H1 (cell line): ENCODE measurements around the gene PLA2G15. TPM values are rescaled to one million over a fixed set of nuclear protein-coding genes. Genes with fewer than 3 reads are reported as not detected.

ENCODE experiments used
- CTCF ChIA-PET: fragments of 300-600 bp; sonication (Branson Sonifier 250); formaldehyde crosslinking; loops from one replicate; lab custom pipeline; 2021; ENCODE audit not compliant: partially characterized antibody; lab: Charles Lee
- POLR2A ChIA-PET: fragments of 300-600 bp; sonication (Branson Sonifier 250); formaldehyde crosslinking; loops from one replicate; lab custom pipeline; 2021; ENCODE audit warnings: inconsistent platforms; ENCODE audit not compliant: partially characterized antibody; lab: Charles Lee
- DNase-seq, 2 experiments: peaks; one replicate each; pipeline versions ENCODE4 v3.0.0 to v3.0.0-alpha.2; 2010 to 2022; ENCODE audit warnings: low spot score in 2 of 2, low read depth in 1 of 2, mixed read lengths in 1 of 2
- FAIRE-seq: peaks from 2 replicates; lab custom pipeline; 2011; peaks lifted over from hg19 to GRCh38; lab: Jason Lieb, UNC
- H2AFZ ChIP-seq: 2 replicates; pipeline ENCODE4 v1.8.1; 2012; ENCODE audit warnings: low read length, inconsistent platforms
- H2AK5ac ChIP-seq: 2 replicates; pipeline ENCODE4 v1.6.1; 2013; ENCODE audit warnings: low read depth, low read length
- H2BK120ac ChIP-seq: replicated peaks from 2 replicates; pipeline ENCODE3; 2013; ENCODE audit warnings: low read depth, low read length, inconsistent platforms
- H2BK12ac ChIP-seq: 2 replicates; pipeline ENCODE4 v1.6.1; 2013; ENCODE audit warnings: low read depth, low read length
- H2BK15ac ChIP-seq: 2 replicates; pipeline ENCODE4 v1.6.1; 2013; ENCODE audit warnings: low read length
- H2BK20ac ChIP-seq: 2 replicates; pipeline ENCODE4 v1.6.1; 2013; ENCODE audit warnings: low read length
- H2BK5ac ChIP-seq: 2 replicates; pipeline ENCODE4 v1.6.1; 2013; ENCODE audit warnings: low read depth, low read length
- H3K14ac ChIP-seq: 2 replicates; pipeline ENCODE4 v1.6.1; 2013; ENCODE audit warnings: inconsistent platforms; ENCODE audit not compliant: insufficient read length
- H3K18ac ChIP-seq: 2 replicates; pipeline ENCODE4 v1.6.1; 2013; ENCODE audit warnings: low read length; ENCODE audit errors: extremely low read depth
- H3K23ac ChIP-seq: 2 replicates; pipeline ENCODE4 v1.6.1; 2013; ENCODE audit warnings: inconsistent platforms; ENCODE audit not compliant: insufficient read length
- H3K23me2 ChIP-seq: 2 replicates; pipeline ENCODE4 v1.6.1; 2013; ENCODE audit warnings: low read depth, low read length
- H3K27ac ChIP-seq: 2 replicates; pipeline ENCODE4 v1.6.1; 2011; ENCODE audit warnings: low read depth, low read length, inconsistent platforms
- H3K27me3 ChIP-seq, 4 experiments: replicated peaks in 1 of 4; 1 replicate in 1 of 4; 2 replicates in 3 of 4; pipeline versions ENCODE4 v1.6.1 to v1.8.1; 2011 to 2013; ENCODE audit warnings: low read length in 3 of 4, mild to moderate bottlenecking in 3 of 4, inconsistent platforms in 2 of 4, mixed read lengths in 2 of 4, moderate library complexity in 1 of 4; ENCODE audit not compliant: control insufficient read depth in 3 of 4, insufficient read depth in 3 of 4; ENCODE audit errors: extremely low read depth in 1 of 4
- H3K36me3 ChIP-seq, 4 experiments: 2 replicates each; pipeline versions ENCODE4 v1.6.1 to v1.8.1; 2011 to 2013; ENCODE audit warnings: mild to moderate bottlenecking in 4 of 4, low read length in 3 of 4, moderate library complexity in 2 of 4, control low read depth in 1 of 4, inconsistent platforms in 1 of 4; ENCODE audit not compliant: insufficient read depth in 4 of 4, control insufficient read depth in 2 of 4
- H3K4ac ChIP-seq: replicated peaks from 2 replicates; pipeline ENCODE3; 2013; ENCODE audit warnings: low read length, low read depth, mixed read lengths, inconsistent platforms; ENCODE audit not compliant: insufficient read length
- H3K4me1 ChIP-seq, 4 experiments: replicated peaks in 1 of 4; 1 replicate in 1 of 4; 2 replicates in 3 of 4; pipeline versions ENCODE4 v1.6.1 to v1.8.1; 2011 to 2013; ENCODE audit warnings: low read length in 3 of 4, inconsistent platforms in 2 of 4, mixed read lengths in 1 of 4; ENCODE audit not compliant: insufficient read depth in 4 of 4, control insufficient read depth in 3 of 4
- H3K4me2 ChIP-seq, 2 experiments: 2 replicates each; pipeline versions ENCODE4 v1.6.1 to v1.8.1; 2011 to 2013; ENCODE audit warnings: low read depth in 2 of 2, low read length in 2 of 2, control low read depth in 1 of 2, inconsistent platforms in 1 of 2, mild to moderate bottlenecking in 1 of 2; ENCODE audit not compliant: insufficient read depth in 1 of 2
- H3K4me3 ChIP-seq, 4 experiments: fragments of 200-600, 300-600 bp in 1 of 4; sonication (generic), shearing (Covaris generic), sonication (Bioruptor Twin) in 1 of 4; 2 replicates each; pipeline versions ENCODE4 v1.5.1 to v1.8.1; 2011 to 2016; ENCODE audit warnings: low read length in 4 of 4, low read depth in 3 of 4, control low read depth in 2 of 4, inconsistent platforms in 2 of 4, mild to moderate bottlenecking in 2 of 4, mixed read lengths in 1 of 4, moderate library complexity in 1 of 4; ENCODE audit not compliant: insufficient read depth in 2 of 4; ENCODE audit errors: extremely low read depth in 1 of 4
- H3K56ac ChIP-seq: replicated peaks from 2 replicates; pipeline ENCODE3; 2013; ENCODE audit warnings: low read depth, mild to moderate bottlenecking, mixed read lengths, low read length, inconsistent platforms; ENCODE audit not compliant: insufficient read length
- H3K79me1 ChIP-seq: 2 replicates; pipeline ENCODE4 v1.6.1; 2013; ENCODE audit warnings: low read depth, low read length, control low read depth
- H3K79me2 ChIP-seq, 2 experiments: 2 replicates each; pipeline versions ENCODE4 v1.6.1 to v1.8.1; 2012 to 2013; ENCODE audit warnings: low read length in 2 of 2, mild to moderate bottlenecking in 2 of 2, inconsistent platforms in 1 of 2; ENCODE audit not compliant: insufficient read depth in 2 of 2, control insufficient read depth in 1 of 2
- H3K9ac ChIP-seq, 4 experiments: replicated peaks in 1 of 4; 1 replicate in 1 of 4; 2 replicates in 3 of 4; pipeline versions ENCODE4 v1.6.1 to v1.8.1; 2011 to 2013; ENCODE audit warnings: low read depth in 3 of 4, low read length in 3 of 4, control low read depth in 2 of 4, mild to moderate bottlenecking in 2 of 4, moderate library complexity in 2 of 4, inconsistent platforms in 1 of 4; ENCODE audit errors: extremely low read depth in 1 of 4
- H3K9me3 ChIP-seq, 2 experiments: 2 replicates each; pipeline versions ENCODE4 v1.6.1 to v1.8.1; 2012 to 2013; ENCODE audit warnings: mild to moderate bottlenecking in 2 of 2, moderate library complexity in 2 of 2, control low read depth in 1 of 2, inconsistent platforms in 1 of 2, low read depth in 1 of 2, low read length in 1 of 2, mixed read lengths in 1 of 2; ENCODE audit not compliant: insufficient read depth in 2 of 2
- H4K20me1 ChIP-seq, 2 experiments: replicated peaks in 1 of 2; 2 replicates each; pipeline versions ENCODE3 to v1.8.1; 2011 to 2013; ENCODE audit warnings: inconsistent platforms in 2 of 2, low read length in 2 of 2, mild to moderate bottlenecking in 1 of 2; ENCODE audit not compliant: insufficient read depth in 2 of 2, control insufficient read depth in 1 of 2
- H4K5ac ChIP-seq: 2 replicates; pipeline ENCODE4 v1.6.1; 2013; ENCODE audit warnings: low read length, low read depth, mixed read lengths, inconsistent platforms; ENCODE audit not compliant: insufficient read length
- H4K8ac ChIP-seq: 2 replicates; pipeline ENCODE4 v1.8.0; 2013; ENCODE audit warnings: mild to moderate bottlenecking, moderate library complexity, low read length, inconsistent platforms; ENCODE audit not compliant: insufficient read depth; ENCODE audit errors: extremely low read depth
- H4K91ac ChIP-seq: replicated peaks from 2 replicates; pipeline ENCODE3; 2013; ENCODE audit warnings: low read length, mixed read lengths, inconsistent platforms; ENCODE audit not compliant: insufficient read length
- CBX5 ChIP-seq: fragments of 300-800, 300-1000 bp; sonication (generic); IDR thresholded peaks from 2 replicates; pipeline ENCODE4 v1.7.1; 2016; ENCODE audit warnings: antibody characterized with exemption, low read length, low read depth
- CEBPB ChIP-seq: IDR thresholded peaks from 2 replicates; pipeline ENCODE4 v1.6.1; 2012; ENCODE audit warnings: low read depth, low read length
- CHD1 ChIP-seq: IDR thresholded peaks from 2 replicates; pipeline ENCODE4 v1.6.1; 2012; ENCODE audit warnings: low read depth, low read length, improper control_type of control experiment
- EP300 ChIP-seq, 2 experiments: IDR thresholded peaks; 1 replicate in 1 of 2; 2 replicates in 1 of 2; pipeline ENCODE4 v1.6.1; 2011 to 2012; ENCODE audit warnings: low read depth in 2 of 2, low read length in 2 of 2, mild to moderate bottlenecking in 2 of 2, borderline replicate concordance in 1 of 2, inconsistent platforms in 1 of 2, moderate library complexity in 1 of 2
- RXRA ChIP-seq: IDR thresholded peaks from 2 replicates; pipeline ENCODE4 v1.6.1; 2011; ENCODE audit warnings: low read depth, mild to moderate bottlenecking, low read length, moderate library complexity; ENCODE audit not compliant: insufficient read depth
- ZNF274 ChIP-seq: IDR thresholded peaks from 2 replicates; pipeline ENCODE4 v1.7.0; 2012; ENCODE audit warnings: low read length, borderline replicate concordance; ENCODE audit errors: extremely low read depth
- WGBS, 2 experiments: shearing (Covaris generic) in 1 of 2; methylation state at CpG; one replicate each; pipeline versions ENCODE4 v1.1.6 to v1.1.7; 2013 to 2015; ENCODE audit warnings: low lambda C conversion rate in 2 of 2, mixed read lengths in 2 of 2, inconsistent platforms in 1 of 2, low coverage in 1 of 2, missing lambda C conversion rate in 1 of 2; ENCODE audit not compliant: insufficient replicate concordance in 2 of 2, insufficient coverage in 1 of 2, insufficient read length in 1 of 2; ENCODE audit errors: extremely low coverage in 1 of 2, missing lambda C conversion rate in 1 of 2; 5-methylcytosine and 5-hydroxymethylcytosine counted together
- polyA plus RNA-seq, 7 experiments: library from polyadenylated mRNA; depleted of rRNA in 3 of 7; stranded (reverse) in 5 of 7; unstranded in 2 of 7; fragments of >200 nt in 5 of 7; fragments of 200-250 nt in 2 of 7; gene quantifications; 1 replicate in 5 of 7; 2 replicates in 1 of 7; 4 replicates in 1 of 7; pipeline versions ENCODE4 v1.2.1 to v1.2.3, GENCODE V29; 2011 to 2013; ENCODE audit warnings: missing spikeins in 2 of 7, mixed read lengths in 2 of 7
- total RNA-seq: library from RNA; stranded (reverse); fragmentation: NEBNext Ultra II Directional; extraction: Animal tissue kit (Norgen Biotek cat#: 25700); gene quantifications from 2 replicates; pipeline ENCODE4 v1.2.1, GENCODE V29; 2021

PLA2G15 gene
- total and polyA plus RNA-seq, 2 of the 8 experiments (the other 6 are each of a cell fraction or from before 2014, with no cell fraction given), result 11.2 to 12.0 TPM

DNA sequence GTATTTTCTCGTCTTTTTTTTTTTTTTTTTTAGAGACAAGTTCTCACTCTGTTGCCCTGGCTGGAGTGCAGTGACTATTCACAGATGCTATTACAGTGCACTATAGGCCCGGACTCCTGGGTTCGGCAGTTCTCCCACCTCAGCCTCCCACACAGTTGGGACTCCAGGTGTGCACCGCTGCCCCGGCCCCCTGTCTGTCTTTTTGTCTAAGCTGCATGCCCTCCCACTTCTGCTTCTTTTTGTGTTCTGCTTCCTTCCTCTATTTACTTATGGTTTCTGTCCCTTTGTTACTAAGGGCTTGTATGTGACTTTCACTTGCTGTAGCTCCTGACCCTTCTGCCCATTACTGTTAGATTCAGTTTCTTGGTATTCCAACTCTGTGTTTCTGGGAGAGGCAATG is 39.7 kb downstream of the PLA2G15 start:
- Histone ChIP-seq H3K4me3 (no peak overlapping the region), H3K27me3 (no peaks in the 10 kb centered on the region), H3K4me1 (no peaks in the 10 kb centered on the region), H3K23ac (no peak overlapping the region), H3K4ac (no peak overlapping the region), H2AK5ac (no peak overlapping the region), H3K9ac (no peak overlapping the region), H2BK20ac (no peak overlapping the region), H3K27ac (no peak overlapping the region), H3K36me3 (peaks cover 0 to 3% (median 0%) of the 10 kb centered on the region in 4 experiments; a peak in 2 of 8 replicates), H4K8ac (no peak overlapping the region), H3K4me2 (no peak overlapping the region), H4K91ac (no peak overlapping the region), H3K79me2 (no peaks in the 10 kb centered on the region), H3K9me3 (no peaks in the 10 kb centered on the region), H2AFZ (no peak overlapping the region), H3K18ac (no peak overlapping the region), H2BK12ac (no peak overlapping the region), H3K56ac (no peak overlapping the region), H3K23me2 (no peaks in the 10 kb centered on the region), H2BK120ac (no peak overlapping the region), H4K20me1 (peaks cover 2 to 15% of the 10 kb centered on the region in 2 experiments), H2BK5ac (no peak overlapping the region), H2BK15ac (no peak overlapping the region), H3K14ac (no peak overlapping the region), H3K79me1 (0 out of 2 replicates have a peak, but pooled peaks cover 3% of the 10 kb centered on the region), H4K5ac (no peak overlapping the region)
- DNase-seq (no peak), FAIRE-seq (no peak)
- WGBS, 2 experiments, result 98% methylated on average over 4 of the region's 5 CpGs; no CpG with 5 or more reads in 1 of the 2 experiments
- POLR2A ChIA-PET, result interaction anchor here (0.8 to 4.9 kb wide), 3 partner anchors 15 to 48 kb away, joined by 3 to 19 read pairs (median 11); partner anchors contain the start of genes PRMT7 and SLC7A6OS
- TF ChIP-seq CEBPB (no peak), ZNF274 (no peak), RXRA (no peak), EP300 (IDR thresholded peaks at IDR 0.05; ENCODE audit: borderline replicate concordance in 1 of 2, low read depth in 2 of 2, low read length in 2 of 2) (no peak), CBX5 (no peak), CHD1 (no peak)
- CTCF ChIA-PET, result interaction anchor here (0.5 to 20.4 kb wide), 8 partner anchors 8 to 343 kb away, joined by 3 to 233 read pairs (median 5); partner anchors contain the start of gene SLC7A6
